Measurements from ENCODE around the gene EHBP1.

- TF ChIP-seq CTCF (IDR thresholded peaks at IDR 0.05) (no peak), POLR2A (IDR thresholded peaks at IDR 0.05) (no peak)
These were observed 261.5 kb downstream of the EHBP1 start for GRCh38 chr2:62966991-62967390.

All from uterus (tissue), 2 donors.